Occipital lobe (tissue), 2 donors: ENCODE data around the gene PHF12. TPM values are rescaled to one million over a fixed set of nuclear protein-coding genes. Genes with fewer than 3 reads are reported as not detected.

Experiments
- DNase-seq: peaks from one replicate; lab custom pipeline; 2025; lab: John Stamatoyannopoulos, UW
- total RNA-seq: library from RNA; depleted of rRNA; stranded (reverse); fragments of >200 nt; gene quantifications from one replicate; pipeline ENCODE4 v1.2.3, GENCODE V29; 2014

Gene PHF12
- total RNA-seq, 1 donor from 2014 or later = 44.8 TPM

DNA sequence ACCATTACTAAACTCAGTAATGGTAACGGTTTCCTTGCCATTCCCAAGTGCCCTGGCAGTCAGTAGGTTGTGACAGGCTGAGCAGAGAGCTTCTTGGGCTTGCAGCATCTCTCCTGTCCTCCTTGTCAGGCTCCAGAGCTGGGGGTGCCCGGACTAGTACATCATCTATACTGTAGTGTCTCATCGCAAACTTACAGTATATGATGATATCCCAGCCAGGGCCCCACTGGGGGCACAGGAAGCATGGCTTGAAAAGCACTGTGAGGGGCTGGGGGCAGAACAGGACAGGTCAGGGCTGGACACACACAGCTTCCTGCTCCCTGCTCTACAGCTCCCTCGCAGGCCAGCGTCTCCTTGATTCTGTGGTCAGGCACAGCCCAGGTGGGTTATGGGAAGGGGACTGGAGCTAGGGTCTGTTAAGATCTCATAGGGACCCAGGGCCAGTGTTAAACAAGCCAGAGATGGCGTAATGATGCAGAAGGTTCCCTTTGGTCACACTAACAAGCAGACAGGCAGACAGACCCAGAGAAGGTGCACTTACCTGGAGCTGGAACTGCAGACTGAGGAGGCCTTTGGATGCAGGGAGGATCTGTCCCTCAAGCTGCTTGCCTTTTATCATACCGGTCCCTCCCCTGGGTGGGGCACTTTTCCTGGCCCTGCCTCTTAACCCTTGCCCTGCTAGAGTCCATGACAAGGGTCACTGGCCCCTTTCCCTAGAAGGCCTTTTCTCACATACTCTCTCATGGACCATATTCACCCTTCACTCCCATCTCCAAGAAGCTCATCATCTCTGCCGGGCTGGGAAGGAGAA lies 89.7 kb downstream of the PHF12 start:
- no peak for DNase-seq

DNA sequence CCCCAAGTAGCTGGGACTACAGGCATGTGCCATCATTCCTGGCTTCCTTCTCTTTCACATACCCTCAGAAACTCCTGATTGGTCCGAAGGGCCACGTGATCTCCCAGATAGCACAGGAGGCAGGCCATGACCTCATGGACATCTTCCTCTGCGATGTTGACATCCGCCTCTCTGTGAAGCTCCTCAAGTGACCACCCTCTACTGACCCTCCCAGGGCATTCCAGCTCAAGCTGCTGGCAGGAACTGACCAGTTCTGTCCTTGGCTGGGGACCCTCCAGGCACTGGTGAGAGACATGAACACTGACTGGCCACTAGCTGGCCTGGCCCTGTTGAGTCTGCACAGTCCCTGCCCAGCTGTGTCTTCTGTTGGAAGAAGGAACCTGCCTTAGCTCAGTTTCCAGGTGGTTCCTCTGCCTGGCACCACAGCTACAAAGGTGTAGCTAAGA lies 90.9 kb downstream of the PHF12 start:
- DNase-seq = no peak

DNA sequence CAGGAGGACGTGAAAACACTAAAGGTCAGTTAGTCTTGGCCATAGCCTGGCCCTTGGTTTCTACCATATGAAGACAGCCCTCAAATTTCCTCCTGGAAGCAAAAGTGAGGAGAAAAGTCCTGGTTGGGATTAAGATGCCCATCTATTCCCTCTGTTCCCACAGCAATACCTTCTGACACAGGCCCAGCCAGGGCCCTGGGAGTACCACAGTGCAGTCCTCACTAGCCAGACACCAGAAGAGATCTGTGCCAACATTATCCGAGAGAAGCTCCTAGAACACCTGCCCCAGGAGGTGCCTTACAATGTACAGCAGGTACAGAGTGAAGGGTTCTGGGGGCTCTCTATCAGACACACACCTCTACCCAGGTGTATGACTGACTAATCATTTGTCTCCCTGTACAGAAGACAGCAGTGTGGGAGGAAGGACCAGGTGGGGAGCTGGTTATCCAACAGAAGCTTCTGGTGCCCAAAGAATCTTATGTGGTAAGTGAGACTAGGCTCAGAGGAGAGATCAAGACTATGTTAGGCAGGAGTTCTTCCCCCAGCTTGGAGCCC lies 92.4 kb downstream of the PHF12 start:
- DNase-seq = no peak

DNA sequence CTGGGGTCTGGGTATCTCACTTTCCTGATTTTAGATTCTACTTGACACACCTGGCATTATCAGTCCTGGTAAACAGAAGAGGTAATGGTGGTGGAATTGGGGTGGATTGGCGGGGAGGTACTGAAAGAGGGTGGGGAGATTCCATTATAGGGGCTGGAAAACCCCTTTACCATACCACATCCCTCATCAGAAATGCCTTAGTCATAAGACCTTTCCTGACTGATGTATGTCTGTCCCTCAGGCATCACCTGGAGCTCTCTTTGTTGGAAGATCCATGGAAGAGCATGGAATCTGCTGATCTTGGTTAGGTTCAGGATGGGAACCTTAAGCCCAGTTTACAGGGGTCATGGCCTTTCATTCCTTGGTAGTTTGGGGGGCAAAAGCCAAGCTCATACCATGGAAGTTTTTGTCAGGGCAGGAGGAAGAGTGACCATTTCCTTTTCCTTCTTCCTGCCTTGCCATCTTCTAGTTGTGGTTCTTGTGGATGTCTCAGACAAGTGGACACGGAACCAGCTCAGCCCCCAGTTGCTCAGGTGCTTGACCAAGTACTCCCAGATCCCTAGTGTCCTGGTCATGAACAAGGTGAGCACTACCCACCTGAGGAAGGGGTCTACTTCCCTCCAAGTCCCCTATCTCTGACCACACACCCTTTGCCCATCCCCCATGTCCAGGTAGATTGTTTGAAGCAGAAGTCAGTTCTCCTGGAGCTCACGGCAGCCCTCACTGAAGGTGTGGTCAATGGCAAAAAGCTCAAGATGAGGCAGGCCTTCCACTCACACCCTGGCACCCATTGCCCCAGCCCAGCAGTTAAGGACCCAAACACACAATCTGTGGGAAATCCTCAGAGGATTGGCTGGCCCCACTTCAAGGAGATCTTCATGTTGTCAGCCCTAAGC lies 93.2 kb downstream of the PHF12 start:
- no peak for DNase-seq

DNA sequence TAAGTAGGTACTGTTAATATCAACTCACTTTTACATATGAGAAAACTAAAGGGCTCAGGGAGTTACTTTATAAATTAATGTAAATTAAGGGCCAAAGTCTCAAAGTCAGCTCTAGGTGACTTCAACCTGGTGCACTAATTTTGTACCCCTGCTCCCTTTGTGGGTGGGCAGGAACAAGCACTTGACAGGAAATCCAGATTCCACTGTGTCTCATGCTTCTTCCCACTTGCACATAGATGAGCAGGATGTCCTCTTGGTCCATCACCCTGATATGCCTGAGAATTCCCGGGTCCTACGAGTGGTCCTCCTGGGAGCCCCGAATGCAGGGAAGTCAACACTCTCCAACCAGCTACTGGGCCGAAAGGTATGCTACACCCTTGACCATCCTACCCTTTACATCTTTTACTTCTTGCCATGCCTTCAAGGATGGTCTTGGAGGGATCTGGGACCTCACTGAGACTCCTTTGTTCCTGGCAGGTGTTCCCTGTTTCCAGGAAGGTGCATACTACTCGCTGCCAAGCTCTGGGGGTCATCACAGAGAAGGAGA lies 95.2 kb downstream of the PHF12 start:
- DNase-seq = no peak

DNA sequence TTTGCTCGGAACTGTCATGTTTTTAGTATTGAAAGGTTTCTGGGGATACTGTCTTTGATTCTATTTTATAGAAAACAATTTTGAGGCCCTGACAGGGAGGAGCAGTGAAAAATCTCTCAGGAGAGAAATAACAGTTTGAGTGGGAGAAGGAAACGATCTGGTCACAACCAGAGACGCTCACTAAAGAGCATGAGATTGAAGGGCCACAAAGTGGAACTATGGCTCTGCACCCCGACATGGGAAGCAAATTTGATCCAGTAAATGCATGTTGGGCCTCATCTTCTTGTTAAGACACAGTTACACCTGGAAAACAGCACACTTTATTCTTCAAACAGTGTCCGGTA lies 96.0 kb downstream of the PHF12 start:
- no peak for DNase-seq

Other genes with a start within 250 kb of the PHF12 start
- gene PROCA1, start 239.6 kb downstream of the PHF12 start, total RNA-seq = 3.3 TPM
- 10.6 TPM for gene RAB34, start 233.7 kb downstream of the PHF12 start, total RNA-seq
- 414 TPM for gene RPL23A, start 231.5 kb downstream of the PHF12 start, total RNA-seq
- gene TLCD1, start 225.3 kb downstream of the PHF12 start, total RNA-seq = not detected
- gene NEK8, start 222.7 kb downstream of the PHF12 start, total RNA-seq = 0.62 TPM
- gene TRAF4, start 207.5 kb downstream of the PHF12 start, total RNA-seq = 35.6 TPM
- 2.7 TPM for gene FAM222B, start 108.7 kb downstream of the PHF12 start, total RNA-seq
- 21.8 TPM for gene ERAL1, start 96.5 kb downstream of the PHF12 start, total RNA-seq
- gene FLOT2, start 53.8 kb downstream of the PHF12 start, total RNA-seq = 20.0 TPM
- gene DHRS13, start 48.4 kb downstream of the PHF12 start, total RNA-seq = 27.1 TPM
- gene SEZ6, start 54.5 kb upstream of the PHF12 start, total RNA-seq = 36.2 TPM
- gene PIPOX, start 91.6 kb upstream of the PHF12 start, total RNA-seq = 4.1 TPM
- 68.5 TPM for gene MYO18A, start 228.9 kb upstream of the PHF12 start, total RNA-seq